ENCODE measurements around the gene DENND10.
"Not testable (repeated sequence)": the region's sequence is repeated elsewhere in the genome, so short reads cannot be mapped to it uniquely, and the experiment has no call there.

Gene DENND10, protein sequence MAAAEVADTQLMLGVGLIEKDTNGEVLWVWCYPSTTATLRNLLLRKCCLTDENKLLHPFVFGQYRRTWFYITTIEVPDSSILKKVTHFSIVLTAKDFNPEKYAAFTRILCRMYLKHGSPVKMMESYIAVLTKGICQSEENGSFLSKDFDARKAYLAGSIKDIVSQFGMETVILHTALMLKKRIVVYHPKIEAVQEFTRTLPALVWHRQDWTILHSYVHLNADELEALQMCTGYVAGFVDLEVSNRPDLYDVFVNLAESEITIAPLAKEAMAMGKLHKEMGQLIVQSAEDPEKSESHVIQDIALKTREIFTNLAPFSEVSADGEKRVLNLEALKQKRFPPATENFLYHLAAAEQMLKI

DNA sequence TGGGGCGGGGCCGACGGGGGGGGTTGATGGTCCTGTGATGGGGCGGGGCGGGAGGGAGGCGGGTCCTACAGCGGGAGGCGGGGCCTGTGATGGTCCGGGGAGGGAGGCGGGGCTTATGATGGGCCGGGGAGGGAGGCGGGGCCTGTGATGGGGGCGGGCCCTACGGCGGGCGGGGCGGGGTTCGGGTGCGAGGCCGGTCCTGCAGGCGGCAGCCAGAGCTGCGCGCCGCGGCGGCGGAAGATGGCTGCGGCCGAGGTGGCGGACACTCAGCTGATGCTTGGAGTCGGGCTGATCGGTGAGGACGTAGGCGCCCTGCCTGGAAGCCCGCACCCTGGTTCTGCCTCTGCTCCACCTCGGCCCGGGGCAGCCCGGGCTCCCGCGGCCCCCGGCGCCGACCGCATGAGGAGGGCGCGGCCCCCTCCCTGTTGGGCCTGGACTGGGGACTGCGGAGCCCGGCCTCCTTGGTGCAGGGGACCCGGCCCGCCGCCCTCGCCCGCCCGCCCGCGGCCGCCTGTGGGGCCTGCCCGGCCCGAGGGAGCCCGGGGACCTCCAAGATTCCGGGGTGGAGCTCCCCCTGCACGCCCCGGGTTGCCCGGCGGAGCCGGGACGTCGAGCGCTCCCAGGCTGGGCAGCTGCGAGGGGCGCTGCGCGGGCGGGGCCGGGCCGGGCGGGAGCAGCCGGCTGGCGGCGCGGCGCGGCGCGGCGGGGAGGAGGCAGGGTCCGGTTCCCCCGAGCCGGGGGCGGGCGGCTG is at the start of gene DENND10:
Gene DENND10 (plus strand): TSS at position 211 of the 751 bp plus-strand sequence. CDS start 30 bp downstream, at position 241.
- peak; percentile 58 to 70 (median 62) for DNase-seq (ENCODE audit: low read depth in 3 of 3)

DNA sequence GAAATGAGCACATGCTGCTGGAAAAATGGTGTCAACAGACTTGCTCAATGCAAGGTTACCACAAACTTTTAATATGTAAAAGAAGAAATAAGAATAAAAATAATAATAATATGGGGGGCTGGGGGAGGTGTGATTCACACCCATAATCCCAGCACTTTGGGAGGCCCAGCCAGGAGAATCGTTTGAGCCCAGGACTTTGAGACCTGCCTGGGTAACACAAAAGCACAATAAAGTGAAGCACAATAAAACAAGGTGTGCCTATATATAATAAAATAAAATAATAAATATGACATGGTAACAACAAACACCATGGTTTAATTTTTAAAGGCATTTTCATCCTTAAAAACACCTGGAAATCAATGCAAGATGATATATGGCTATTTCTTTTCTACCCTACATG is 48.4 kb upstream of the DENND10 start:
- DNase-seq (ENCODE audit: low read depth in 3 of 3), result no peak

DNA sequence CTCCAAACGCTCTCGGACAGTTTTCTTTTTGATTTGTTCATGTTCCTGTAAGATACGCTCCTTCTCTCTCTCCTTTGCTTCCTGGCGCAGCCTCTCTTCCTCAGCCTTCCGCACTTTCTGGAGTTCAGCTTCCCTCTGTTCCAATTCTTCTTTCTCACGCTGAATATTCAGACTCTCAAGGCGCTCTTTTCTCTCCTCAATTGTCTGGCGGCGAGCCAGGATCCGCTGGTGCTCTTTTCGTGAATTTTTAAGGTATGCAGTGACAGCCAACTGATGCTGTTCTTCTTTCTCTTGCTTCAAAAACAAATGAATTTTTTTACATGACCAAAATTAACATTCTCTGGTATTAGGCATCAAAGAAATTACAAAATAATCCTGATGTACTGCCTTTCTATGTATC is 45.9 kb upstream of the DENND10 start:
- DNase-seq (ENCODE audit: low read depth in 3 of 3), result no peak

DNA sequence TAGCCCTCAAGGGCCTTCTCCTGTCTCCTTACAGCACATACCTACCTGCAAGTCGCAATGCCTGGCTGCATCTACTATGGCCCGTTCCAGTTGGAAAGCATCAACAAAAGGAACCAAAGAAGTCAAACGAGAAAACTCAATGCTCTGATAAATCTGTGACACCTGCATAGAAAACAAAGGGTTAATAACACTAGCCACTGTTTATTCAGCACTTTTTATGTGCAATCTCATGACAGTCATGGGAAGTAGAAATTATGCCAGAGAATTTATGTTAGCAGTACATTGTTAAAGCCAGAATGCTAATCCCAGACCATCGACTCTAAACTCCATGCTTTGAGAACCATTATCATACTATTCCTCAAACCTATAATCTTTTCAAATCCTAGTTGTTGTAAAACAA is 44.4 kb upstream of the DENND10 start:
- no peak for DNase-seq (ENCODE audit: low read depth in 3 of 3)

DNA sequence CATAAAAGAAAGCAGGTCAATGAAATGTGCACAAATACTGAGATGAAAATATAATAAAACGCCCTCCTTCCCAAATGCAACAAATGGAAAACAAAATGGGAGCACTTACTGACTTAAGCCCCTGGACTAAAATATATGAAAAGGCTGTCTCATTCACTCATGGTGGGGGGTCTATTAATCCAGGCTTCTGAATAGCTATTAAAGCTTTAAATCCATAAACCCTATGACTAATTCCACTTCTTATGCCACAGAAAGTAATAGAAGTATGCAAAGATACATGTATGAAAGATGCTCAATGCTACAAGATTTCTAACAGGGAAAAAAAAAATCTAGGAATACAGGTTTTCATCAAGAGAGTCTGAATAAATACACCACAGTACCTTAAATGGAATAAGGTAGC is 43.8 kb upstream of the DENND10 start:
- DNase-seq (ENCODE audit: low read depth in 3 of 3), result no peak

DNA sequence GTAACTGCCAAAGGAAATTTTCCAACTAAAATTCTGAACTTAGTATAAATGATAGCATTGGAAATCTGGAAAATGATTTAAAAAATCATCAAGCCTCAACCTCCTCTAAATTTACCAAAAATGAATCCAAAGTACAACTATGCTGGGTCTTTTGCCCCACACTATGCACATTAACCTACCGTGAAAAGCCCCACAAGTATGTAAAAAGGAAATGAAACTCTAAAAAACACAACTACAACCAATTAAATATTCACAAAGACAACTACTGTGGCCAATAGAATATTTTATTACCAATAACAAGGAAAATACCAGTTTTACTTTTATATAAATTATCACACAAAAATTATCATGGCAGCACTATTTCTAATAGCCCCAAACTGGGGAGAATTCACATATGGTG is 42.6 kb upstream of the DENND10 start:
- DNase-seq (ENCODE audit: low read depth in 3 of 3), result no peak

DNA sequence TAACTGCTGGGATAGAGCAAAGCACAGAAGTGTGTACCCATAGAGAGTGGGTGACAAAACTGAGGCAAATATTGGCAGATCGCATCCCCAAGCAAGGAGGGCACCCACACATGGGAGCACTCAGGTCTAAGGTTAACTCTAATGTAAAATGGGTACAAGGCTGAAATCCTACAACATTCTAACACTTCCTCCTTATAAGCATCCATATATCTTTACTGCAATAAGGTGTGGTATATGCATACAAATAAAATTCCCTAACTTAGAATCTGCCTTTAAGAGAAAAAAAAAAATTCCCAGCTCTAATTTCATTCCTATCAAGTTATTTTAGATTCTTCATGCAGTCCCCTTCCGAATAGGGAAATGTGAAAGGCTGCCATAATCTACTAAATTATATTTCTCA is 42.0 kb upstream of the DENND10 start:
- DNase-seq (ENCODE audit: low read depth in 3 of 3), result no peak

DNA sequence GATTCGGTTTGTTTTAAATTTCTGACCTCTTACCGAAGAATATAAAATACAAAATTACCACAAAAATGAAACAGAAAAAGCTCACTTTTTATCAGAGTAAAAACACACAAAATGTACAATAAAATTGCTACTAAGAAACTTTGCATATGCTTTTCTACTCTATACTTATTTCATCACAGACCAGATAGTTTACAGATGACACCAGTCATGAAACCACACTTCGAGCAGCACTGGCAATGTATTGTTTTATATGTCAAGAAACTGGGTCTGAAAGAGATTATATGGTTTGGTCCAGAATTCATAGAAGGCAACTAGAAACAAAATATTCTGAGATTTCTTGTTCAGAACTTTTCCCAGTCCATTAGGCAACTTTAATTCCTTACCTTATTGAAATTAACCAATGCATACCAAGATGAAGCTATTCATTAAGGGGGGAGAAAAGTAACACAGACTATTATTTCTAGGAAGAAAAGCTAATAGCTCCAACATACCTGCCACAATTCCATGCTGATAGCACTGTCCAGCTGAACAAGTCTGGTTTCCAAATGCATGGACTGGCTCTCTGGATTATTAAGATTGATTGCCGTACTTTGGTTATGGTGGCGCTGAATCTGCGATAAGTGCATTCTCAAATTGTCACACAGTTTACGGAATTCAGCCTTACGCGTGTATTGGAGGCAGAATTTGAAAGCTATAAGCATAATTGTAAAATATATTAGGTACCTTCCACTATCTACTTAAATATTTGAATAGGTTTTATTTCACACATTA is 33.3 kb upstream of the DENND10 start:
- DNase-seq (ENCODE audit: low read depth in 3 of 3), result no peak

DNA sequence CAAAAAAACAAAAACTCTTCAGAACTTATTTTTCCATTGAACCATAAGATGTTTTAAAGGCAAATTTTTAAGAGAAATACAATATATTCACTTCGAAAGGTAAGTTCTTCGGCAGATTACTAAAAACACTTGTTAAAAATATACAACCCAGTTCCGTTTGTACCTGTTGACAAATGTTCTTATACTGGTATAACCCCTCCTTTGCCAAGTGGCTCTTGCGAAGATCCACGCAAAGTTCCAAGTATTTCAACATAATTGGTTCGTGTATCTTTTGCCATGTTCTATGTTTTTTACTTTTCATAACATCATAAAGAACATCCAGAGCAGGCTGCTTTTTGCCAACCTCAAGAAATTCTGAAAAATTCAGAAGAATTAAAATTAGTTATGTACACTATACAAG is 30.3 kb upstream of the DENND10 start:
- DNase-seq (ENCODE audit: low read depth in 3 of 3), result no peak

DNA sequence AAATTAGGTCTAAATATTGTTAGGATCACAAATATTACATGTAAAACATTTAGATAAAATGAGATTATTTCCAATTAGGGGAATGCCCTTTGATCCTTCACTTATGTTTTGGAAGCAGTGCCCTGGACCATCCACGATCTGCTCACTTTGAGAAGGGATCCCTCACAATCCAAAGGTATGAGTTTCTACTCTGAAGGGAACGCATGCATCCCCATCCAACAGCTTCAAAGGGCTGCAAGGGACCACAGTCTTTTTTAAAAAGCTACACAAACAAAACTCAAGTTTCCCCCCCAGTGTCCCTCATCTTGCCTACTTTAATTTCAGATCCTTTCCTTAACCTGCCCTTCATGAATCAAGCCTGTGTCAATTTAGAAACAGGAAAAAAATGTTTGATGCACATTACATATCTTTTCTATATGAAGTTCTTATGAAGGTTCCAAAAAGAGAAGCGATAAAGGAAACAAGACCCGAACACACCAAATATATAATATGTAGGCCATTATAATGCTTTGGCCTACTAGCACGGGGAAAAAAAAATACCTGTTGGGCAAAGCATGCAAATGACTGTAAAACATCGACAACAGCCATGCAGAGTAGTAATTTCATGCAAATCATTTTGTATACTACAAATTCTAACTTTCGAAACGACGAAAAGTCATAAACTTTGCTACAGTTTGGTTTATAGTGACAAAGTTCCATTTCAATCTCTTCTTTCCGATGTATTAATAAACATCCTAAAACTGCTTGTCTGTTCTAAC is 25.3 kb upstream of the DENND10 start:
- DNase-seq (ENCODE audit: low read depth in 3 of 3), result no peak

DNA sequence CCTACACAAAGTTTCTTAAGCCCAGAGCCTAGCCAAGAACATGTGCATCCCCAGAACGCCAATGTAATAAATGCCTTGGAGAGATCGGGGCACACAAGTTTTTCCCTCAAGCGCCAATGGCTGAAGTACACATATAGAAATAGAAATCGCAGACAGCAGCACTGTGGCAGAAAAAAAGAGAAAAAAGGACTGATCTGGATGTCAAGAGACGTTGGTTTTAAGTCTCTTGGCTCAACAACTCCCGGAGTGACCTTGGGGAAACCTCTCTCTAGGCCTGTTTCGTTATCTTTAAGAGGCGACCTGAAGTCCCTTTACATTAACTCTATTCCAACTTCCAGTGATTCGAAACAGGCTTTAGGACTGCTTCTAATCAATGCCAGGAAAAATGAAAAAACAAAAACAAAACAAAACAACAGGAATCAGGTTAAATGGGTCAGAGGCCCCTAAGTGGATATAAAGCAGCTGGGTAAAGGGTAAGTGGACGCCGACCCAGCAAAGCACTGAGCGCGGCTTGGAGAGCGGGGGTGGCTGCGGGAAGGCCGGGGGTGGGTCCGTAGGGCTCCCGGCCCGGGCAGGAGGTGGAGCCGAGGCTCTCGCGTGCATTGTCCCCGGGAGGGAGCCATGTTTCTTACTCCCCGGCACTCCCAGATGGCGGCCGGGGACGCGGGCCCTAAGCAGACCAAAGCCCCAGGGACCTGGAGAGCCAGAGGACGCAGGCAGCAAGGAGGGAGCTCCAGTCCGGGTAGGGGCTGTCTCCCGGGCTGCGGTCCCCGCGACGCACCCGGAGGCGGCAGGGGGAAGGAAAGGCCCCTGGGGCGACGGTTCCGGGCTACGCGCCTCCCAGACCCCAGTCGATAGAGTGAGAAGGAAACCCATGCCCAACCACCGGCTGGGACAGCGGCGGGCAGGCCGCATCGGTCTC is 24.1 kb upstream of the DENND10 start:
- DNase-seq (ENCODE audit: low read depth in 3 of 3), result peak; percentile 42 to 51 (median 44)

DNA sequence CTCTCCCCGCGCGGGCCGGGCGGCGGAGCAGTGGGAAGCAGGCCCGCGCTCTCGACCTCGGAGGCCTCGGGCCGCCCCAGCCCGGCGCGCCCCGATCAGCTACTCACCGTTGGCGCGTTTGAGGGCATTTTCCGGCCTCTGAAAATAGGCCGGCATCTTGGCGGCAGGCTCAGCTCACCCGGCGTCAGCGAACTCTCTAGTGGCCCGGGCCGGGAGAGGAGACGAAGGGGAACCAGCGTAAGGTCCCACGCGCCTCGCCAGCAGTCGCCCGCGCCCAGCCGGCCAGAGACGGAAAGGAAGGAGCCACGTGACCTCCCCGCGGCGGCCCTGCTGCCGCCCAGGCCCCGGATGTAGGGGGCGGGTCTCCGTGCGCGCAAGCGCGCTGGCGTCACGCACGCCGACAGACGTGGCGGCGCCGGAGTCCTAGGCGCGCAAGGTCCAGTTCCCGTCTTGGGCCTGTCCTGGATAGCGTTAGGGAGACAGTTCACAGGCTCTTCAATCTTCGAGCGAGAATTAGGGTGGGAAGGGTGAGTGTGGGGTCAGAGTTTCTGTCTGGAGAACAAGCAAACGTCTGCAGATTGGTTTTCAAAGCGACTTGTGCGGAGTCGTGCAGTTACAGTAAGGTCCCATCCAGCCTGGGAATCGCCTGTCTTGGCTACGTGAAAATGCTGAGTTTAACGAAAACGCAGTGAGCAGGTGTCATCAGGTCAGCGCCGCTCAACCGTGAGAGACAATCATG is 23.2 kb upstream of the DENND10 start, which contains the start of gene EIF3A:
Gene EIF3A (minus strand): TSS at position 297 of the 739 bp plus-strand sequence. CDS start 141 bp downstream, at position 156.
- DNase-seq (ENCODE audit: low read depth in 3 of 3), result peak; percentile 84 to 86 (median 85)

DNA sequence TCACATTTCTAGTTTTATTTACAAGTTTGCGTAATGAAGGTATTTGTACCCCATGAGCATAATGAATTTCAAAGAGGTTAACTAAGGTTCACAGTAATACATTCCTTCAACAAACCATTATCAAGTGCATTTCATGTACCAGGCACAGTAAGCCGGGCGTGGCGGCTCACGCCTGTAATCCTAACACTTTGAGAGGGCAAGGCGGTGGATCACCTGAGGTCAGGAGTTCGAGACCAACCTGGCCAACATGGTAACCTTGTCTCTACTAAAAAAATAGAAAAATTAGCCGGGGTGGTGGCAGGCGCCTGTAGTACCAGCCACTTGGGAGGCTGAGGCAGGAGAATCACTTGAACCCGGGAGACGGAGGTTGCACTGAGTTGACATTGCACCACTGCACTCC is 19.0 kb upstream of the DENND10 start:
- DNase-seq (ENCODE audit: low read depth in 3 of 3), result no peak

DNA sequence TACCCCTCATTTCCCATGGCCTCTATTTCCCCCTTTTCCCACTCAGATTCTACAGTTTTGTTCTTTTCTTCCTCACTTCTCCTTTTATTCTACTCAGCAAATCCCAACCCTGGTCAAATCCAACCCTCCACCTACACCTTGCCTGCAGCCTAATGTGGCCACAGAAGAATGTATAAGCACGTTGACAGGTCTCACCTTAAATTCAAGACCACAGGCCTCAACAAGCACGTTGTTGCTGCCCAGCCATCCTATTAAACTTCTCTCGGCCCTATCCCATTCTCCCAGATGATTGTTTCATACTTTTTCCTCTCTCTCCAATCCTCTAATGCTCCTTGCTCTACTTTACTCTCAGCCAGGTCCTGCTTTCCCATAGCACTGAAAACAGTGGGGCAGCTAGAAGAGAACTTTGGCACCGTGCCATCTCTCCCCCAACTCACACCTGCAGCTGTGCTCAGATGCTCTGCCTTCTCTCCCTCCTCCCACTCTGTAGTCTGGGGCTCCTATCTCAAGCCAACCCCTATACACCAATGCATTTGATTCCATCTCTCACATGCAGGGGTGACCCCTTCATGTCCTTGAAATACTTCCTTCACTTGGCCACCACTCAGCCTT is 16.5 kb upstream of the DENND10 start:
- no peak for DNase-seq (ENCODE audit: low read depth in 3 of 3)

DNA sequence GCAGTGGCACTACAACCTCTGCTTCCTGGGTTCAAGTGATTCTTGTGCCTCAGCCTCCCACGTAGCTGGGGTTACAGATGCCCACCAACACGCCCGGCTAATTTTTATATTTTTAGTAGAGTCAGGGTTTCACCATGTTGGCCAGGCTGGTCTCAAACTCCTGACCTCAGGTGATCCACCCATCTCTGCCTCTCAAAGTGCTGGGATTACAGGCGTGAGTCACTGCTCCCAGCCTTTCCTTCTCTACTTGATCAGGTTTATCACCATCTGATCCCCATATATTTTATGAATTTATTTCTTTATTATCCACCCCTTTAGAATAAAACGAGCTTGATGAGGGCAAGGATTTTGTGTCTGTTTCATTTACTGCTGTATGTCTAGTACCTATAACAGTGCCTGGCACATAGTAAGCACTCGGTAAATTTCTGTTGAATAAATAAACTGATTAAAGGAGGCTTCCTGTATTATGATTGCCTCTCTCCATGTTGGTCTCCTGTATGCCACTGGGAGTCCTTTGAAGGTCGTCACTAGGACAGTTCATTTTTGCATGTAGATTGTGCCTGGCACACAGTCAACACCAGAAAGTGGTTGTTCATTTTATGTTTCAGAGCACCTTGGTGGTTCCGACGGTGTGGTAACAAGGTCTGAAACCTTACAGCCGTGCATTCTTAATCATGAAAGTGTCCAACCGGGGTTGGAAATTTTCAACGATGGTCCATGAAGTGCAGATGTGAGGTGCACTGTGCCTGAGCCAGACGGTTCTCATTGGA is 13.7 kb upstream of the DENND10 start:
- no peak for DNase-seq (ENCODE audit: low read depth in 3 of 3)

DNA sequence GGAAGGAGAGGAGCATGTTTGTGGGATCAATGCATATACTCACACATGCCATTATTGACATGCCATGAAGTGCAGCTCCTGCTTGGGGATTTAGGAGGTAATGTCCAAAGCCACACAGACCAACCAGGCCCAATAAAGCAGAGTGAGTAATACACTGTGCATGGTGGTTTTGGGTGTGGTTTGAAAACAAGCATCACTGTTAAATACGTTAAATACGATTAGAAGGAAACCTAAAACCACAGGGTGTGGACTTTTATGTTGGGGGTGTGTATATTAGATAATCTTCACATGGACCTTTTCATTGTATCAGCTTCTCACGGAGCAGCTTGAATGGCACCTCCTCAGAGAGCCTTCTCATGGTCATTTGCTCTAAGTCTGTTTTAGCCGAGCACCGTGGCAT is 12.9 kb upstream of the DENND10 start:
- no peak for DNase-seq (ENCODE audit: low read depth in 3 of 3)

DNA sequence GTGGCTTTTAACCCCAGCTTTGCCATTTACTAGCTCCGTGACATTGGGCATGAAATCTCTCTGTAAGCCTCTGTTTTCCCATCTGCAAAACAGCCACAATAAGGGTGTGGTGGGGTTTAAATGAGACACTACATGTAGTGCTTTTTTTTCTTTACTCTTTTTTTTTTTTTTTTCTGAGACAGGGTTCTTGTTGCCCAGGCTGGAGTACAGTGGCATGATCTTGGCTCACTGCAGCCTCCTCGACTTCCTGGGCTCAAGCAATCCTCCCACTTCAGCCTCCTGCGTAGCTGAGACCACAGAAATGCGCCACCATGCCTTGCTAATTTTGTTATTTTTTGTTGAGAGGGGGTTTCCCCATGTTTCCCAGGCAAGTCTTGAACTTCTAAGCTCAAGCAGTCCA is 8.3 kb upstream of the DENND10 start:
- DNase-seq (ENCODE audit: low read depth in 3 of 3), result no peak

DNA sequence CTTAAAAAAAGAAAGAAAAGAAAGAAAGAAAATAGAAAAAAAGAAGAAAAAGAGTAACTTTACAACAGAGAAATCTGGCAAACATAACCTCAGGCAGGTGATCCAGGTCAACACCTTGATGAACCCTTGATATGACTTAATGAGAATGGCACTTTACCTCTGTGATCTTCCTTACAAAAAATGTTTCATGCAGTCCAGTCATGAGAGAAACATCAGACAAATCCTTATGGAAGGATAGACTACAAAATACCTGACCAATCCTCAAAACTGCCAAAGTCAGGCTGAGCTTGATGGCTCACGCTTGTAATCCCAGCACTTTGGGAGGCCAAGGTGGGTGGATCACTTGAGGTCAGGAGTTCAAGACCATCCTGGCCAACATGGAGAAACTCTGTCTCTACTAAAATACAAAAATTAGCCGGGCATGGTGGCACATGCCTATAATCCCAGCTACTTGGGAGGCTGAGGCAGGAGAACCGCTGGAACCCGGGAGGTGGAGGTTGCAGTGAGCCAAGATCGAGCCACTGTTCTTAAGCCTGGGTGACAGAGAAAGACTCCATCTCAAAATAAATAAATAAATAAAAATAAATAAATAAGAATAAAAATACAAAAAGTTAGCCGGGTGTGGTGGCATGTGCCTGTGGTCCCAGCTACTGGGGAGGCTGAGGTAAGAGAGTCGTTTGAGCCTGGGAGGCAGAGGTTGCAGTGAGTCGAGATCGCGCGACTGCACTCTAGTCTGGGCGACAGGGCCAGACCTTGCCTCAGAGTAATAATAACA is 7.1 kb upstream of the DENND10 start:
- not testable (repeated sequence) for DNase-seq (ENCODE audit: low read depth in 3 of 3)

Measured in stimulated activated CD4-positive, alpha-beta T cell treated with anti-CD3 and anti-CD28 coated beads, TNF-alpha, amount 100 ng/mL, for 4 hours (primary cell).